Right lobe of liver (tissue), 6 donors: ENCODE data around the gene ADTRP. TPM values are rescaled to one million over a fixed set of nuclear protein-coding genes. Genes with fewer than 3 reads are reported as not detected.

Experiments used
- ATAC-seq, 4 donors: fragments of 200-7000 bp; cut with Tn5 transposase; one replicate each; pipeline ENCODE4 v1.9.1; 2020; ENCODE audit warnings: mild to moderate bottlenecking in 4 of 4, moderate library complexity in 4 of 4
- DNase-seq, 3 donors: peaks; one replicate each; pipeline ENCODE4 v3.0.0-alpha.2; 2020
- H3K27ac ChIP-seq, 3 donors: fragments of 200-600 bp; one replicate each; pipeline ENCODE4 v1.8.0; 2022
- H3K27me3 ChIP-seq, 2 donors: fragments of 200-600 bp; one replicate each; pipeline ENCODE4 v1.8.0; 2022
- H3K36me3 ChIP-seq, 4 donors: fragments of 200-600 bp; sonication (generic) in 1 of 4; one replicate each; pipeline versions ENCODE4 v1.5.1 to v1.8.0; 2017 to 2022; ENCODE audit warnings: control low read depth in 1 of 4
- H3K4me1 ChIP-seq, 4 donors: fragments of 200-600 bp; sonication (generic) in 1 of 4; one replicate each; pipeline versions ENCODE4 v1.5.1 to v1.8.0; 2017 to 2022; ENCODE audit warnings: control low read depth in 1 of 4
- H3K4me3 ChIP-seq, 3 donors: fragments of 200-600 bp; one replicate each; pipeline ENCODE4 v1.8.0; 2022
- H3K9me3 ChIP-seq, 4 donors: fragments of 200-600 bp; sonication (generic) in 1 of 4; one replicate each; pipeline versions ENCODE4 v1.5.1 to v1.8.0; 2017 to 2022; ENCODE audit warnings: control low read depth in 1 of 4
- POLR2A ChIP-seq: fragments of 450-650 bp; IDR thresholded peaks from one replicate; pipeline ENCODE4 v1.6.1; 2017; ENCODE audit warnings: antibody characterized with exemption, mild to moderate bottlenecking
- WGBS: methylation state at CpG from one replicate; pipeline ENCODE4 v1.1.6; 2018; ENCODE audit warnings: low coverage, low lambda C conversion rate; ENCODE audit not compliant: insufficient coverage; ENCODE audit errors: missing lambda C conversion rate; 5-methylcytosine and 5-hydroxymethylcytosine counted together
- intact Hi-C, 2 donors: fragments of 100-400 bp; cut with DNase I; formaldehyde crosslinking; loops; one replicate each; pipeline versions ENCODE4 v1.11.2 to v1.14.1; 2022
- total RNA-seq, 6 experiments: library from RNA; depleted of rRNA in 2 of 6; stranded (reverse); fragments of >200 nt in 2 of 6; fragmentation: NEBNext Ultra II Directional in 3 of 6; extraction: Animal tissue kit (Norgen Biotek cat#: 25700) in 3 of 6; gene quantifications; one replicate each; pipeline versions ENCODE4 v1.1.0 to v1.2.4, GENCODE V29; 2016 to 2023
- TF ChIP-seq, protein P1 (sequence below), 4 donors: fragments of 200-600 bp in 3 of 4; fragments of 450-650 bp in 1 of 4; IDR thresholded peaks; one replicate each; pipeline versions ENCODE4 v1.5.1 to v1.8.0; 2016 to 2022; ENCODE audit warnings: antibody characterized with exemption in 4 of 4, mild to moderate bottlenecking in 2 of 4
- donor health status: DM: no; HTN: yes; CAD: no.
- donor health status: DM: no; HTN: no; CAD: no.
- donor health status: DM: no; HTN: no; CAD: no.
- donor health status: DM: no; HTN: yes; CAD: no.
- donor health status: DM: no; HTN: yes; CAD: no.

ADTRP gene
- total RNA-seq, 6 experiments from 2014 or later: 0.46 to 1.9 (median 0.92) TPM; not detected in 1

DNA sequence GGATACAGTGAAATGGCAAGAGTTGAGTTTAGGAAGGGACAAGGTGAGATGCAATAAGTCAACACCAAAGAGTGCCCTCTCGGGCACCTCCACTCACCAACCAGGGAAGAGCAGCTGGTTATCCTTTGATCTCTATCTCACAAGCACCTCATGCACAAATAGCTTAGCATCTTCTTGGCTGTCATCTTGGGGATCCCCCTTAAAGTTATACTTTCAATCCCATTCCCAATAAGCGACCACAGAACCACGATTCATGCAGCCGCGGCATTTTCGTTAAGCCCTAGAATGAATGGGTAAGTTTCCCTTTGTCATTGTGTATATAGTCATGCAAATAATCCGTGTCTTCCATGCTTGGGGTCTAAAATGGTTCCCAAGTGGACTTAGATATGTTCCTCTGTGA, 73.5 kb downstream of the ADTRP start:
- intact Hi-C loops: no loop called here
- no peaks in the 10 kb centered on the region for H3K36me3 ChIP-seq
- H3K4me3 ChIP-seq: no peak overlapping the region
- WGBS: 87% methylated on average over 7 of the region's 7 CpGs
- H3K4me1 ChIP-seq: no peaks in the 10 kb centered on the region
- ATAC-seq (no peak), DNase-seq (no peak)
- TF ChIP-seq POLR2A: no peak
- TF ChIP-seq, protein P1, sequence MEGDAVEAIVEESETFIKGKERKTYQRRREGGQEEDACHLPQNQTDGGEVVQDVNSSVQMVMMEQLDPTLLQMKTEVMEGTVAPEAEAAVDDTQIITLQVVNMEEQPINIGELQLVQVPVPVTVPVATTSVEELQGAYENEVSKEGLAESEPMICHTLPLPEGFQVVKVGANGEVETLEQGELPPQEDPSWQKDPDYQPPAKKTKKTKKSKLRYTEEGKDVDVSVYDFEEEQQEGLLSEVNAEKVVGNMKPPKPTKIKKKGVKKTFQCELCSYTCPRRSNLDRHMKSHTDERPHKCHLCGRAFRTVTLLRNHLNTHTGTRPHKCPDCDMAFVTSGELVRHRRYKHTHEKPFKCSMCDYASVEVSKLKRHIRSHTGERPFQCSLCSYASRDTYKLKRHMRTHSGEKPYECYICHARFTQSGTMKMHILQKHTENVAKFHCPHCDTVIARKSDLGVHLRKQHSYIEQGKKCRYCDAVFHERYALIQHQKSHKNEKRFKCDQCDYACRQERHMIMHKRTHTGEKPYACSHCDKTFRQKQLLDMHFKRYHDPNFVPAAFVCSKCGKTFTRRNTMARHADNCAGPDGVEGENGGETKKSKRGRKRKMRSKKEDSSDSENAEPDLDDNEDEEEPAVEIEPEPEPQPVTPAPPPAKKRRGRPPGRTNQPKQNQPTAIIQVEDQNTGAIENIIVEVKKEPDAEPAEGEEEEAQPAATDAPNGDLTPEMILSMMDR (IDR thresholded peaks at IDR 0.05): no peak
- H3K9me3 ChIP-seq: no peaks in the 10 kb centered on the region
- H3K27ac ChIP-seq: no peak overlapping the region
- no peaks in the 10 kb centered on the region for H3K27me3 ChIP-seq

DNA sequence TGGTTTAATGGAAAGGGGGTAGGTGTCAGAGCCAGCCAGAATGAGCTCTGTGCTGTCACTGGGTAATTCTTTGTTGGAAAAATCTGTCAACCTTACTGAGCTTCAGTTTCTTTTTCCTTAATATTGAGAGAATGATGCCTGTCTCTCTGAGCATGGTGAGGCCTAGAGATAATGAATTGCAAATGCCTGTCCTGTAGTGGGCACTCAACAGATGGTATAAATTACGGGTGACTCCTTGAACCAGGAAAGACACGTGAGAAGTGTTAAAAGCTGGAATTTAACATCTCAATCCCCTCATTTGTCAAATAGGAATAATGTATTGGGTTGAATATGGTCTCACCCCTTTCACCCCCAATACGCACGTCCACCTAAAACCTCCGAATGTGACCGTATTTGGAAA, 74.9 kb downstream of the ADTRP start:
- intact Hi-C loops: no loop called here
- no peak overlapping the region for H3K4me3 ChIP-seq
- 93% methylated on average over 6 of the region's 6 CpGs for WGBS
- H3K4me1 ChIP-seq: no peaks in the 10 kb centered on the region
- no peaks in the 10 kb centered on the region for H3K27me3 ChIP-seq
- ATAC-seq (no peak), DNase-seq (no peak)
- H3K9me3 ChIP-seq: no peaks in the 10 kb centered on the region
- H3K36me3 ChIP-seq: no peaks in the 10 kb centered on the region
- no peak overlapping the region for H3K27ac ChIP-seq
- TF ChIP-seq, protein P1 (IDR thresholded peaks at IDR 0.05): no peak
- TF ChIP-seq POLR2A: no peak

DNA sequence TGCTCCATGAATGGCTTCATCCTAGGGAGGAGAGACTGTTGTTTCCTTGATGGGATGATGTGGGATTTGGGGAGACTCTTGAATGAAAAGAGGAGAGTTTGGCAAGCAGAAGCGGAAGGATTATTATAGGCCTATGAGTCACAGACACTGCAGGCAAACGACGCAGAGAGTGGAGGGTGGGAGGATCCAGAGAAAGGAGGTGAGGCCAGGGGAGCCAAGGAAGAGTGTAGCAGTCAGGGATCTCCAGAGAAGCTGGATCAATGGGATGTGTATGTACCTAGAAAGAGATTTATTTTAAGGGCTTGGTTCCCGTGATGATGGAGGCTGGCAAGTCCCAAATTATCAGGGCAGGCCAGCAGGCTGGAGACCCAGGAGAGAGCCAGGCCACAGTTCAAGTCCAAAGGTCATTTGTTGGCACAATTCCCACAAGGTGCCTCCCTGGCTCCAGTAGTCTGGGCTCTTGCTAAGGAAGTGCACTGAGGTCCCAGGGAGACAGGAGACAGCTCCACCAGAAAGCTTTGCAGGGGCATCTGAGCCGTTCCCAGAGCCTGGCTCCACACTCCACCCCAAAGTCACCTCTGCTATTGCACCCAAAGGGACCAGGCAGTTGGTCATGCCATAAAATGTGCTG, 76.0 kb downstream of the ADTRP start:
- TF ChIP-seq POLR2A: no peak
- TF ChIP-seq, protein P1 (IDR thresholded peaks at IDR 0.05): no peak
- intact Hi-C loops: no loop called here
- 75% methylated on average over 3 of the region's 5 CpGs for WGBS
- Histone ChIP-seq H3K9me3 (no peaks in the 10 kb centered on the region), H3K36me3 (no peaks in the 10 kb centered on the region), H3K27me3 (no peaks in the 10 kb centered on the region), H3K27ac (no peak overlapping the region), H3K4me3 (no peak overlapping the region), H3K4me1 (no peaks in the 10 kb centered on the region)
- peak; percentile 16 to 40 (median 35) for ATAC-seq
- DNase-seq: no peak

DNA sequence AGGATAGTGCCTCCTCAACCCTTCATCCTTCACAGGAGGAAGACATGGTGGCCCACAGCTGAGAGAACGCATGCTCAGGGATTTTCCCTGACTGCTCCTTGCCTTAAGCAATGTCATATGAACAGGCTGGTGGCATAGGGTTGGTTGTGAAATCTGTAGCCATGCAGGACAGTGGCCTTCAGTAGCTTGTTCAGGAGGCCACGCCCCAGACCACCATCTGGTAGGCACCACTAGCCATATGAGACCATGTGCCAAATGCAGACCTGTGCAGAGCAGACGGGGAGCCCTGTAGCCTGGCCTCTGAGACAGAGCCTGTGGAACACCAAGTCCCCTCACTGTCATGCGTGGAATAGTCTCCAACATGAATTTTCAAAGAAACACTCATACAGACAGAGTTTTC, 76.5 kb downstream of the ADTRP start:
- no peak for TF ChIP-seq POLR2A
- TF ChIP-seq, protein P1 (IDR thresholded peaks at IDR 0.05): no peak
- ATAC-seq (peak in 1 of 4 donors; percentile 36), DNase-seq (no peak)
- Histone ChIP-seq H3K36me3 (no peaks in the 10 kb centered on the region), H3K27me3 (no peaks in the 10 kb centered on the region), H3K4me3 (no peak overlapping the region), H3K27ac (no peak overlapping the region), H3K9me3 (no peaks in the 10 kb centered on the region), H3K4me1 (no peaks in the 10 kb centered on the region)
- 100% methylated on average over 1 of the region's 4 CpGs for WGBS
- intact Hi-C loops: no loop called here
